Stomach (tissue), 4 donors: ENCODE data around the gene SMIM22.

Source experiments
- EP300 ChIP-seq: sonication (generic); formaldehyde crosslinking; IDR thresholded peaks from one replicate; pipeline ENCODE4 v1.6.1; 2017; ENCODE audit warnings: antibody characterized with exemption
- POLR2A ChIP-seq, 4 donors: fragments of 450-650 bp; IDR thresholded peaks; one replicate each; pipeline ENCODE4 v1.6.1; 2016; ENCODE audit warnings: antibody characterized with exemption in 4 of 4, control low read depth in 2 of 4, mild to moderate bottlenecking in 1 of 4, moderate library complexity in 1 of 4
- TF ChIP-seq, protein P1 (sequence below), 7 experiments: fragments of 450-650 bp in 4 of 7; fragments of 200-600 bp in 3 of 7; sonication (generic) in 3 of 7; IDR thresholded peaks; one replicate each; pipeline ENCODE4 v1.5.1; 2016 to 2019; ENCODE audit warnings: antibody characterized with exemption in 7 of 7, control low read depth in 2 of 7, mild to moderate bottlenecking in 1 of 7

DNA sequence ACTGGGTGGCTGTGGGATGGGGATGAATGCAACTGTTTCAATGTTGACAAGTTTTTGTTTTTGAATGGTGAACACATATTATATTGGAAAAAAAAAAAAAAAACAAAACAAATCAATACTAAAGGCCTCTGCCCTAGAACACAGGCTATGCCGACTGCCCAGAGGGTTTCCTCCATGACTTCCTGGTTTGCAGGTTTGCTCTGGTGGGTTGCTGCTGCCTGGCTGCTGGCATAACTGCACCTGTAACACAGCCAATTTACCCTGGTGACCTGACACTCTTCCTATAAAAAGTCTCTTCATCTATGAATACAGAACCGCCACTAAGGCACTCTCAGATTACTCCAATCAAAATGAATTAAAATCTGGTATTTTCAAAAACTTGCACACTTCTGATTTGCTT lies 41.6 kb downstream of the SMIM22 start:
- no peak for TF ChIP-seq POLR2A (IDR thresholded peaks at IDR 0.05)
- TF ChIP-seq, protein P1, sequence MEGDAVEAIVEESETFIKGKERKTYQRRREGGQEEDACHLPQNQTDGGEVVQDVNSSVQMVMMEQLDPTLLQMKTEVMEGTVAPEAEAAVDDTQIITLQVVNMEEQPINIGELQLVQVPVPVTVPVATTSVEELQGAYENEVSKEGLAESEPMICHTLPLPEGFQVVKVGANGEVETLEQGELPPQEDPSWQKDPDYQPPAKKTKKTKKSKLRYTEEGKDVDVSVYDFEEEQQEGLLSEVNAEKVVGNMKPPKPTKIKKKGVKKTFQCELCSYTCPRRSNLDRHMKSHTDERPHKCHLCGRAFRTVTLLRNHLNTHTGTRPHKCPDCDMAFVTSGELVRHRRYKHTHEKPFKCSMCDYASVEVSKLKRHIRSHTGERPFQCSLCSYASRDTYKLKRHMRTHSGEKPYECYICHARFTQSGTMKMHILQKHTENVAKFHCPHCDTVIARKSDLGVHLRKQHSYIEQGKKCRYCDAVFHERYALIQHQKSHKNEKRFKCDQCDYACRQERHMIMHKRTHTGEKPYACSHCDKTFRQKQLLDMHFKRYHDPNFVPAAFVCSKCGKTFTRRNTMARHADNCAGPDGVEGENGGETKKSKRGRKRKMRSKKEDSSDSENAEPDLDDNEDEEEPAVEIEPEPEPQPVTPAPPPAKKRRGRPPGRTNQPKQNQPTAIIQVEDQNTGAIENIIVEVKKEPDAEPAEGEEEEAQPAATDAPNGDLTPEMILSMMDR (IDR thresholded peaks at IDR 0.05) = no peak
- TF ChIP-seq EP300 = no peak
